ENCODE data around the gene RSAD2. TPM values are rescaled to one million over a fixed set of nuclear protein-coding genes. Genes with fewer than 3 reads are reported as not detected.

The RSAD2 gene
- total RNA-seq, 1 donor from 2014 or later, result 2.0 TPM

DNA sequence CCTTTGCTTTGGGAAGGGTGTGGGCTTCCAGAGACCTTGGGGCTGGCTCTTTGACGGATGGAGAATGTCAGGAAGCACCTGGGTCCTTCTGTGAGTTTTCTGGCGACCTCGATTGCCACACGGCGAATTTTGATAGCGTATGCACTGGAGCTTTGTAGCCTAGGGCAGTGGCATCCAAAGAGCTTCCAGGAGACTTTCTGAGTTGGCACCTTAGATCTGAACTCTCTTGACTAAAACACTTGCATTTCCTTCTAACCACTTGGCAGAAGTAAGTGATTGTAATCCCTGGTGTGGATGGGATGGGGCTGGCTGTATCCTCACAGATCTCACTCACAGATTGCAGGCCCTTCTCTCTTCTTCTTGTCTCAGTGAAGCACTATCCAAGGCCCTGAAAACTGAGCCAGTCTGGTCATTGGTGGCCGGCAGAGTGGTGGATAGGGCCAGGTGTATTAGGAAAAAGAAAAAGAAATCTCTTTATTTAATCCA is 47.4 kb downstream of the RSAD2 start:
- DNase-seq (ENCODE audit: low spot score), result no peak
- H3K9me3 Mint-ChIP-seq, result peaks cover 14% of the 10 kb centered on the region
- intact Hi-C loops (cut with micrococcal nuclease), result no loop called here
- H3K27me3 Mint-ChIP-seq (ENCODE audit: low read depth), result no peaks in the 10 kb centered on the region
- peaks cover 69% of the 10 kb centered on the region for H3K36me3 Mint-ChIP-seq (ENCODE audit: low read depth)
- peaks cover 43% of the 10 kb centered on the region for H3K4me1 Mint-ChIP-seq (ENCODE audit: low read depth)
- no peak overlapping the region for H3K27ac Mint-ChIP-seq
- no peak overlapping the region for H3K4me3 Mint-ChIP-seq (ENCODE audit: low read depth)

DNA sequence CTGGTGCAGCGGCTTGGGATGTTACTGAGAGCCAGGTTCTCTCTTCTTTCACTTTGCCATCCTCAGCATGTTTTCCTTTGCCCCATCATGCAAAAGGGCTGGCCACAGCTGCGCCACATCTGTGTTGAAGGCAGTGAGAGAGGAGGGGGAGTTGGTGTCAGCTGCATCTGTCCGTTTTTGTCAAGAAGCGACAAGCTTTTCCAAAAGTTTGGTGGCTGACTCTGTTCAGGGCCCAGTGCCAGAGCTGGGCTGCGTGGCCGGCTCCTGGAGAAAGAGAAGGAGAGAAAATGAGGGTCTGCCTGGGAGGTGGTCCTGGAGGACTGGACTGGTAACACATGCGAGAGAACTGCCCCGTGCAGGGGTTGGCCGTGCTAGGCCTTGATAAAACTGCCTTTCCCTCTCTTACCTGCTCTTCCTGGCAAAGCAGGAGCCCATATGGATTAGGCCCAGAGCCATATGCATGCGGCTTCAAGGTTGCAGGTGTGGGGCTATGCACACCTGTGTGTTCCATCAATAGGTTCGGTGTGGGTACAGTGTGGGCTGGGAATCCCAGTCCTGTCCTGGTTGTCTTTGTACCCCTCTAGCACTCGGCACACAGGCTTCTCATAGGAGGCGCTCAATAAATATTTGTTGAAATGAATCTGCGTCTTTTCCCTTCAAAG is 48.6 kb downstream of the RSAD2 start:
- H3K4me3 Mint-ChIP-seq (ENCODE audit: low read depth), result no peak overlapping the region
- DNase-seq (ENCODE audit: low spot score), result no peak
- peaks cover 14% of the 10 kb centered on the region for H3K9me3 Mint-ChIP-seq
- no peaks in the 10 kb centered on the region for H3K27me3 Mint-ChIP-seq (ENCODE audit: low read depth)
- peaks cover 40% of the 10 kb centered on the region for H3K4me1 Mint-ChIP-seq (ENCODE audit: low read depth)
- H3K36me3 Mint-ChIP-seq (ENCODE audit: low read depth), result peaks cover 56% of the 10 kb centered on the region
- no peak overlapping the region for H3K27ac Mint-ChIP-seq
- intact Hi-C loops (cut with micrococcal nuclease), result no loop called here

DNA sequence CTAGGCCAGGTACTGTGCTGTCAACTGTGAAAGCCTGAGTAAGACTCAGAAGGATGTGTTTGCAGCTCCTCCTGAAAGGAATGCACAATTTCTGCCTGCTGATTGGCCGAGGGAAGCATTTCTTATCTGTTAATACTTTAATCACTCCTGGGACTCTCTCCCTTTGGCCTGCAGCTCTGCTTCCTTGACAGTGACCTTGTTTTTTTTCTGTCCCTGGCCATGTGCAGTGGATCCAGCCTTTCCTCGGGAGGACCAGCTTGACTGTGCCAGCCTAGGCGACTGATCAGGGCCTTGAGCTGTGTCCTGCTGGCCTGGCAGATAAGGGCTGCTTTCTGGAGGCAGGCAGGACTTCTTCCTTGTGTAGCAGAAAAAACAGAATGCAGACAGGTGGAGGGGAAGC is 49.6 kb downstream of the RSAD2 start:
- no peak for DNase-seq (ENCODE audit: low spot score)
- Mint-ChIP-seq H3K36me3 (ENCODE audit: low read depth) (peaks cover 63% of the 10 kb centered on the region), H3K9me3 (peaks cover 21% of the 10 kb centered on the region), H3K27me3 (ENCODE audit: low read depth) (no peaks in the 10 kb centered on the region), H3K4me3 (ENCODE audit: low read depth) (no peak overlapping the region), H3K4me1 (ENCODE audit: low read depth) (peaks cover 37% of the 10 kb centered on the region), H3K27ac (no peak overlapping the region)
- intact Hi-C loops (cut with micrococcal nuclease), result no loop called here

DNA sequence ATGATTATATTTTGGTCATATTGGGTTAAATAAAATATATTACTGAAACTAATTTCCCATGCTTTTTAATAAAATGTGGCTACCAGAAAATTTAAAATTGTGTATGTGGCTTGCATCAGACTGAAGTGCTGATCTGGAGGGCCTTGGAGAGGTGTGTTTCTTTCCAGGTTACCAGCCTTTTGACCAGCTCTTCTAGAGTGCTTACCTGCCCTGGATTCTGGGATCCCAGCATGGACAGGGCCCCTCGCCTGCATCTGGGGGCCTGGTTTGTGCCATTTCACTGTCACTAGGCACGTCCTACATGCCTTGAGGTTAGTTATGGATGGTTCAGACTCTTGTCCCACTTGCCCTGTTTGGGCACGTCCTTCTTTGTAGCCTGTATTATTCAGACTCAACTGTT is 50.2 kb downstream of the RSAD2 start:
- intact Hi-C loops (cut with micrococcal nuclease), result no loop called here
- peaks cover 64% of the 10 kb centered on the region for H3K36me3 Mint-ChIP-seq (ENCODE audit: low read depth)
- no peaks in the 10 kb centered on the region for H3K27me3 Mint-ChIP-seq (ENCODE audit: low read depth)
- no peak overlapping the region for H3K27ac Mint-ChIP-seq
- DNase-seq (ENCODE audit: low spot score), result no peak
- no peak overlapping the region for H3K4me3 Mint-ChIP-seq (ENCODE audit: low read depth)
- H3K9me3 Mint-ChIP-seq, result peaks cover 22% of the 10 kb centered on the region
- peaks cover 38% of the 10 kb centered on the region for H3K4me1 Mint-ChIP-seq (ENCODE audit: low read depth)

DNA sequence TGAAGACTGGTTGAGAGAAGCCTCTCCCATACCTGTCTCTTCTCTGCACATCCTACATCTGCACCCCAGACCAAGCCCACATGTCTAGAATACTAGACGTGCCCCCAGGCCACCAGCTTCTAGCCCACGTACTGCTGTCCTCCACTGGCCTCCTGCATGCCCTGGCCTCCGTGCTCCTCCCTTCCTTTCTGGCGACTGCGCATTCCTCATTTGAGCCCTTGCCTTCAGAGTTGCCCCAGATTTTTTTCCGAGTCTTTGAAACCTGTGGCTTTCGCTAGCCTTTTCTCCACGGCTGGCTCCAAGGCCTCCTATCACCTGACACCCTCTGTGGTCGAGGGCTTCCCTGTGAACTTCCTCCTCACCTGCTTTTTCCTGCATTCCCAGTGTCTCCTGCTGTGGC is 50.9 kb downstream of the RSAD2 start:
- Mint-ChIP-seq H3K4me3 (ENCODE audit: low read depth) (no peak overlapping the region), H3K27me3 (ENCODE audit: low read depth) (no peaks in the 10 kb centered on the region), H3K36me3 (ENCODE audit: low read depth) (peaks cover 65% of the 10 kb centered on the region), H3K9me3 (peaks cover 22% of the 10 kb centered on the region), H3K27ac (no peak overlapping the region), H3K4me1 (ENCODE audit: low read depth) (peaks cover 39% of the 10 kb centered on the region)
- DNase-seq (ENCODE audit: low spot score), result no peak
- intact Hi-C loops (cut with micrococcal nuclease), result no loop called here

DNA sequence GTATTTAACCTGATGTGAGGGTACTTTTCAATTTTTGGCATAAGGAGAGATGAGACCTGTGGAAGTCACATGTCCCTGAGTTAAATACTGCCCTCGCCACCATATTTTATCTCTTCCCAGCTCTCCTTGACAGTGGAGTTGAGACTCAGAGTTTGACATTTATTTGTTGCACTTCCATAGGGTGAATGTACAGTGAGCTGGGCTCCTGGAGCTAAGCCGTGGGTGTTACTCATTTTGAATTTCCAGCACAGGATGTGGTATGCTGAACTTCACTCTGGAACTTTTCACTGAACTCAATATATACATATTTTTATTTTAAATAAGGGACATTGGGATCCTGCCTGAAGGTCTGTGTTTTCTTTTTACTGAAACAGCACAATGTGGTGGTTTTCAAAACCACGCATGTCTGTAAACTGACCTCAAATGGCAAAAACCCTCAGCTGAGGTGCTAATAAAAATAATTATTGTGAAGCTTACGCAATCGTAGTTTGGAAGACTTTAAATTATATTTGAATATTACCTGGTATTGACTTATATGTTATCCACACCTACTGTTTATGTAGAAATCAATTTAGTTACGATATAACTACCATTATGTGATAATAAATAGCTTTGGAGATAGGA is 51.7 kb downstream of the RSAD2 start:
- Mint-ChIP-seq H3K27me3 (ENCODE audit: low read depth) (no peaks in the 10 kb centered on the region), H3K9me3 (peaks cover 22% of the 10 kb centered on the region), H3K36me3 (ENCODE audit: low read depth) (peaks cover 57% of the 10 kb centered on the region), H3K27ac (no peak overlapping the region), H3K4me1 (ENCODE audit: low read depth) (peaks cover 36% of the 10 kb centered on the region), H3K4me3 (ENCODE audit: low read depth) (no peak overlapping the region)
- DNase-seq (ENCODE audit: low spot score), result no peak
- intact Hi-C loops (cut with micrococcal nuclease), result no loop called here

DNA sequence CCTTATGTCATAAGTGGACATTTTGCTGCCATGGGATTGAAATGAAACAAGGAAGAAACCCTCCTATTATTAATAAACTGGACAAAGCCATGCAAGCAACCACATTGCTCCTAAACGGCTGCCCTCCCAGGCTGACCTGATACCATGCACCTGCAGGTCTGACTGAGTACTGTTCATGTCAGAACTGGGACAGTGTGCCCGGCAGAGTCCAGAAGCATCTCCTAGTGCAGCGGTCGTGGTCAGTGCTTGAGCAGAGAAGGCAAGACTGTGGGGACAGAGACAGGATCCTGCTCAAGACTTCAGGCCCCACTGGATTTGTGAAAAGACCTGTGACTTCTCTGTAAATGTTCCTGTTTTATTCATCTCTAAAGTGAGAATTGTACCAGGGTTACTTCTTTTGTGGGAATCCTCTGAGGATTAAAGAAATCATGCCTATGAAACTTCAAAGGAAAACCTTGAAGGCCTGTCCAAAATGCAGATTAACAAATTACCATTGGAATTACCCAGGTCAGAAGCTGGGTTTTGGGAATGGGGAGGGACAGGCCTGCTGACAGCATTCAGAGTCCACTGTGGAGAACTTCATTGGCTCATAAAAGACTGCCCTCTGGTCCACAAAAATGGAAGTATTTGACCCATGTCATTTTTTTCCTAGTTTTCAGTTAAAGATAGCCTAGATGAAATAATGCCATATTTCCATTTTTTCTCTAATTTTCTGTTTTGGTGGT is 53.5 kb downstream of the RSAD2 start:
- intact Hi-C loops (cut with micrococcal nuclease), result loop anchor here (2.0 kb wide), 1 partner anchor 14 kb away; no protein-coding TSS in a partner anchor
- H3K36me3 Mint-ChIP-seq (ENCODE audit: low read depth), result peaks cover 50% of the 10 kb centered on the region

DNA sequence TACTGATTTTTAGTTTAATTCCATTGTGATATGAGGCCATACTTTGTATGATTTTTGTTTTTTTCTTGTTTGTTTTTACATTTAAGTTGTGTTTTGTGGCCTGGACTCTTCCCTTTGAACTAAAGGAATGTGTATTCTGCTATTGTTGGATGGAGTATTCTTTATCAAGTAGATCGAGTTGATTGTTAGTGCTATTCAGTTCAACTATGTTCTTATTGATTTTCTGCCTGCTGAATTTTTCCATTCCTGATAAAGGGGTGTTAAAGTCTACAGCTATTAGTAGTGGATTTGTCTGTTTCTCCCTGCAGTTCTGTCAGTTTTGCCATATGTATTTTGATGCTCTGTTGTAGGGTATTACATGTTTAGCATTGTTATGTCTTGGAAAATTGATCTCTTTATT is 54.2 kb downstream of the RSAD2 start:
- Mint-ChIP-seq H3K36me3 (ENCODE audit: low read depth) (peaks cover 44% of the 10 kb centered on the region), H3K4me3 (ENCODE audit: low read depth) (no peak overlapping the region)

More for the DNA sequence above, 53.5 kb downstream of the RSAD2 start:
- Mint-ChIP-seq H3K27me3 (ENCODE audit: low read depth) (no peaks in the 10 kb centered on the region), H3K9me3 (peaks cover 22% of the 10 kb centered on the region), H3K4me3 (ENCODE audit: low read depth) (no peak overlapping the region), H3K4me1 (ENCODE audit: low read depth) (peaks cover 37% of the 10 kb centered on the region), H3K27ac (no peak overlapping the region)
- DNase-seq (ENCODE audit: low spot score), result no peak

DNA sequence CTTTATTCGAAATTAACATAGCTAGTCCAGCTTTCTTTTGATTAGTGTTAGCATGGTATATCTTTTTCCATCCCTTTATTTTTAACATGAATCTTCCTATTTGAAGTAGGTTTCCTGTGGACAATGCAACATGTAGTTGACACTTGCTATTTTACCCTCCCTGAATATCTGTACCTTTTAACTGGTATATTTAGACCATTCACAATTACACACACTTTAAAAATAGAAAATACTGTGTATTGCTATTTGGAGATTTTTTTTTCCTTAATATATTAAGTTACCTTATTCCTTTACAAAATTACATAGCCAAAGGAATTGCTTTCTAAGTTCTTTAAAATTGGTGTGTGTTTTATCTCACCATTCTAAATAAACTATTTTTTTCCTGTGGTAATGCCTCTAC is 54.6 kb downstream of the RSAD2 start:
- Mint-ChIP-seq H3K4me3 (ENCODE audit: low read depth) (no peak overlapping the region), H3K36me3 (ENCODE audit: low read depth) (peaks cover 39% of the 10 kb centered on the region), H3K9me3 (peaks cover 17% of the 10 kb centered on the region), H3K27ac (no peak overlapping the region), H3K4me1 (ENCODE audit: low read depth) (peaks cover 37% of the 10 kb centered on the region), H3K27me3 (ENCODE audit: low read depth) (no peaks in the 10 kb centered on the region)
- DNase-seq (ENCODE audit: low spot score), result no peak
- intact Hi-C loops (cut with micrococcal nuclease), result no loop called here

More for the DNA sequence above, 54.2 kb downstream of the RSAD2 start:
- intact Hi-C loops (cut with micrococcal nuclease), result loop anchor here (2.0 kb wide), 1 partner anchor 13 kb away; no protein-coding TSS in a partner anchor
- H3K27me3 Mint-ChIP-seq (ENCODE audit: low read depth), result no peaks in the 10 kb centered on the region
- DNase-seq (ENCODE audit: low spot score), result no peak
- H3K4me1 Mint-ChIP-seq (ENCODE audit: low read depth), result peaks cover 37% of the 10 kb centered on the region
- no peak overlapping the region for H3K27ac Mint-ChIP-seq
- H3K9me3 Mint-ChIP-seq, result peaks cover 19% of the 10 kb centered on the region

DNA sequence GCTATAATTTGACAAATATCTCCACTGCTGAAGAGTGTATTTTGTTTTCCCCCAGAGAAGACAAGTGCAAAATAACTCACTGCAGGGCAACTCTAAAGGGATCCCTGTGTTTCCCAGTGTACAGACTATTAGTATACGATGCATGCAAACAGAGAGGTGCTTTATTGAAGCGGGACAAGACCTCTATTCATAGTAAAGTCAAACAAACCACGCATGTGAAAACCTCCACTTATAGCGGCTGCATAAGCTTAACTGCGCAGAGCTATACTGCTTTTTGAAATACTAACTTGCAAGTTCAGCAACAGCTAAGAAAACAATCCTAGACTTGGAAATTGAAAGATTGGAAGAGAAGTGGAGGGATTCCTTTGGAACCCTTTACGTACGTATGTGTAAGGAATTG is 55.3 kb downstream of the RSAD2 start:
- intact Hi-C loops (cut with micrococcal nuclease), result no loop called here
- Mint-ChIP-seq H3K27me3 (ENCODE audit: low read depth) (no peaks in the 10 kb centered on the region), H3K9me3 (peaks cover 17% of the 10 kb centered on the region), H3K27ac (no peak overlapping the region), H3K36me3 (ENCODE audit: low read depth) (peaks cover 34% of the 10 kb centered on the region), H3K4me1 (ENCODE audit: low read depth) (peaks cover 37% of the 10 kb centered on the region), H3K4me3 (ENCODE audit: low read depth) (no peak overlapping the region)
- no peak for DNase-seq (ENCODE audit: low spot score)

DNA sequence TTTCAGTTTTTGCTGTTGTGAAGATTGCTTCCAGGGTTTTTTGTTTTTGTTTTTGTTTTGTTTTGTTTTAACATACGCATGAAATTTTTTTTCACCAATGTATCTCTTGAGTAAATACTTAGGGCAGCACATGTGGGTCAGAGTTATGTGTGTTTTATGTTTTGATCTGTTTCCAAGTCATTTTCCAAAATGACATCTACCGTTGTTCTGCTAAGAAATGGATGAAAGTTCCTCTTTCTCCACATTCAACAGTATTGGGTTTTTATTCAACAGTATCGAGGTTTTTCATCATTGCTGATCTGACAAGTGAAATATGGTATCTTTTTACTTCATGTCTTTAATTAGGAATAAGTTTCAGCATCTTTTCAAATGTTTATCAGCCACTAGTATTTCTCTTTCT is 56.3 kb downstream of the RSAD2 start:
- H3K9me3 Mint-ChIP-seq, result peaks cover 8% of the 10 kb centered on the region
- peaks cover 32% of the 10 kb centered on the region for H3K4me1 Mint-ChIP-seq (ENCODE audit: low read depth)
- H3K4me3 Mint-ChIP-seq (ENCODE audit: low read depth), result no peak overlapping the region
- no peak overlapping the region for H3K27ac Mint-ChIP-seq
- H3K27me3 Mint-ChIP-seq (ENCODE audit: low read depth), result no peaks in the 10 kb centered on the region
- peaks cover 23% of the 10 kb centered on the region for H3K36me3 Mint-ChIP-seq (ENCODE audit: low read depth)
- no peak for DNase-seq (ENCODE audit: low spot score)
- intact Hi-C loops (cut with micrococcal nuclease), result no loop called here

DNA sequence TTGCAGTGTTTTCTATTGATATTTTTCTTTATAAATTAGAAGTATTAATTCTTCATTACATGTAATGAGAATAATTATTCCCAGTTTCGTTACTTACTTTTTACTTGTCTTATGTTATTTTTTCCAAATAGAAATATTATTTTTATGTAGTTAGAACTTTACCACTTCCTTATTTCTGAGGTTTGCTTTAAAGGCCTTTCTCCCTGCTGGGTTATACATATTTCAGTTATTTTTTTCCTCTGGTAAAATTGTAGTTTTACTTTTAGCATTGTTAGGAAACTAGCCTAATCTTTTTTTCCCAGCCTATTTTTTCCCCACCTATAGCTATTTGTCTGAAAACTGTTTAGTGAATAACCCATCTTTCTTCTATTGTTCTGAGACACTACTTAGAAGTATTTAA is 56.8 kb downstream of the RSAD2 start:
- no peaks in the 10 kb centered on the region for H3K27me3 Mint-ChIP-seq (ENCODE audit: low read depth)
- no peak overlapping the region for H3K27ac Mint-ChIP-seq
- peaks cover 20% of the 10 kb centered on the region for H3K36me3 Mint-ChIP-seq (ENCODE audit: low read depth)
- H3K4me1 Mint-ChIP-seq (ENCODE audit: low read depth), result peaks cover 30% of the 10 kb centered on the region
- H3K4me3 Mint-ChIP-seq (ENCODE audit: low read depth), result no peak overlapping the region
- intact Hi-C loops (cut with micrococcal nuclease), result no loop called here
- no peak for DNase-seq (ENCODE audit: low spot score)
- H3K9me3 Mint-ChIP-seq, result peaks cover 8% of the 10 kb centered on the region
